K562 treated with DMSO at 1 percent for 4 hours (cell line): Measurements from ENCODE around the gene CNTNAP2. TPM values are rescaled to one million over a fixed set of nuclear protein-coding genes. Genes with fewer than 3 reads are reported as not detected.

Experiments
- total RNA-seq: library from RNA; unstranded; fragments of 300-600 nt; gene quantifications from 2 replicates; pipeline ENCODE4 v1.2.3, GENCODE V29; 2022; ENCODE audit not compliant: insufficient read depth

The CNTNAP2 gene
- total RNA-seq = 0.08 TPM in 1 of 2 replicates, not detected in the other

GRCh38 chr7:146116521-146117222, at the start of gene CNTNAP2:
Gene CNTNAP2, plus strand, starts transcription at chr7:146116801. Its CDS starts 76 bp downstream, at chr7:146116877.

